ENCODE measurements around the gene PCK2.

DNA sequence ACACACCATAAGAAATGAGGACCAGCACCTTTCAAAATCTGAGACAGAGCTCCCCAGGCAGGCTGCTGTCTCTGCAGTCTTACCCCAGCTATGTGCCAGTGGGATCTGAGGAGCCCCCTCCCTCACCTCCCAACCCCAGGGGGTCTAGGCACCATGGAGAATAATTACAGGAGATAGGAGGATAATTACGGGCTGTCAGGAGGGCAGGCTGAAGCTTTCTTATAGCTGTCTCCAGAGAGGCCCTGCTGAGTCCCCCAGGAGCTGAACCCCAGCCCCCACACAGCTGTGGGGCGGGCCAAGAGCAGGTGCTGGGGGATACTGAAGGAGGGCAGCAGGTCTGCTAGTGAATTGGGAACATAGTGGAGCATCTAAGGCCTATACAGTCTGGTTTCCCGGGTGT lies 16.0 kb upstream of the PCK2 start:
- TF ChIP-seq, protein P1, sequence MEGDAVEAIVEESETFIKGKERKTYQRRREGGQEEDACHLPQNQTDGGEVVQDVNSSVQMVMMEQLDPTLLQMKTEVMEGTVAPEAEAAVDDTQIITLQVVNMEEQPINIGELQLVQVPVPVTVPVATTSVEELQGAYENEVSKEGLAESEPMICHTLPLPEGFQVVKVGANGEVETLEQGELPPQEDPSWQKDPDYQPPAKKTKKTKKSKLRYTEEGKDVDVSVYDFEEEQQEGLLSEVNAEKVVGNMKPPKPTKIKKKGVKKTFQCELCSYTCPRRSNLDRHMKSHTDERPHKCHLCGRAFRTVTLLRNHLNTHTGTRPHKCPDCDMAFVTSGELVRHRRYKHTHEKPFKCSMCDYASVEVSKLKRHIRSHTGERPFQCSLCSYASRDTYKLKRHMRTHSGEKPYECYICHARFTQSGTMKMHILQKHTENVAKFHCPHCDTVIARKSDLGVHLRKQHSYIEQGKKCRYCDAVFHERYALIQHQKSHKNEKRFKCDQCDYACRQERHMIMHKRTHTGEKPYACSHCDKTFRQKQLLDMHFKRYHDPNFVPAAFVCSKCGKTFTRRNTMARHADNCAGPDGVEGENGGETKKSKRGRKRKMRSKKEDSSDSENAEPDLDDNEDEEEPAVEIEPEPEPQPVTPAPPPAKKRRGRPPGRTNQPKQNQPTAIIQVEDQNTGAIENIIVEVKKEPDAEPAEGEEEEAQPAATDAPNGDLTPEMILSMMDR (conservative IDR thresholded peaks at IDR 0.05; ENCODE audit: low read depth, low read length), result no peak
- TF ChIP-seq EZH2 (IDR thresholded peaks at IDR 0.05; ENCODE audit: borderline replicate concordance, low read depth, low read length, poor library complexity, severe bottlenecking), result no peak

Data from A673 (cell line).